Loucy (cell line): ENCODE results near the gene SNX27.

Experiments
- EZH2phosphoT487 ChIP-seq: fragments of 200-600 bp; IDR thresholded peaks from 2 replicates; pipeline ENCODE4 v1.6.1; 2018; ENCODE audit warnings: antibody characterized with exemption, mild to moderate bottlenecking, moderate library complexity, borderline replicate concordance
- TF ChIP-seq, protein P1 (sequence below): fragments of 200-600 bp; sonication (generic); conservative IDR thresholded peaks from 2 replicates; pipeline ENCODE4 v1.5.1; 2014; ENCODE audit warnings: mild to moderate bottlenecking, antibody characterized with exemption, low read length

- TF ChIP-seq, protein P1, sequence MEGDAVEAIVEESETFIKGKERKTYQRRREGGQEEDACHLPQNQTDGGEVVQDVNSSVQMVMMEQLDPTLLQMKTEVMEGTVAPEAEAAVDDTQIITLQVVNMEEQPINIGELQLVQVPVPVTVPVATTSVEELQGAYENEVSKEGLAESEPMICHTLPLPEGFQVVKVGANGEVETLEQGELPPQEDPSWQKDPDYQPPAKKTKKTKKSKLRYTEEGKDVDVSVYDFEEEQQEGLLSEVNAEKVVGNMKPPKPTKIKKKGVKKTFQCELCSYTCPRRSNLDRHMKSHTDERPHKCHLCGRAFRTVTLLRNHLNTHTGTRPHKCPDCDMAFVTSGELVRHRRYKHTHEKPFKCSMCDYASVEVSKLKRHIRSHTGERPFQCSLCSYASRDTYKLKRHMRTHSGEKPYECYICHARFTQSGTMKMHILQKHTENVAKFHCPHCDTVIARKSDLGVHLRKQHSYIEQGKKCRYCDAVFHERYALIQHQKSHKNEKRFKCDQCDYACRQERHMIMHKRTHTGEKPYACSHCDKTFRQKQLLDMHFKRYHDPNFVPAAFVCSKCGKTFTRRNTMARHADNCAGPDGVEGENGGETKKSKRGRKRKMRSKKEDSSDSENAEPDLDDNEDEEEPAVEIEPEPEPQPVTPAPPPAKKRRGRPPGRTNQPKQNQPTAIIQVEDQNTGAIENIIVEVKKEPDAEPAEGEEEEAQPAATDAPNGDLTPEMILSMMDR = no peak
- TF ChIP-seq EZH2phosphoT487 = no peak
Observed at GRCh38 chr1:151718011-151718431, 106.2 kb downstream of the SNX27 start.
